ENCODE measurements around the gene PLCL2. TPM values are rescaled to one million over a fixed set of nuclear protein-coding genes. Genes with fewer than 3 reads are reported as not detected.

Gene PLCL2
- total RNA-seq, 1 donor from 2014 or later, result 0.85 TPM

GRCh38 chr3:17025594-17026139 lies 140.9 kb downstream of the PLCL2 start:
- H3K27me3 Mint-ChIP-seq (ENCODE audit: low read depth), result no peaks in the 10 kb centered on the region
- no peak overlapping the region for H3K27ac Mint-ChIP-seq (ENCODE audit: unreplicated experiment)

GRCh38 chr3:17027318-17027717 lies 142.6 kb downstream of the PLCL2 start:
- Mint-ChIP-seq H3K27me3 (ENCODE audit: low read depth) (no peaks in the 10 kb centered on the region), H3K4me3 (ENCODE audit: unreplicated experiment) (no peak overlapping the region), H3K36me3 (ENCODE audit: low read depth) (no peaks in the 10 kb centered on the region), H3K9me3 (ENCODE audit: low read depth) (no peaks in the 10 kb centered on the region), H3K27ac (ENCODE audit: unreplicated experiment) (no peak overlapping the region), H3K4me1 (ENCODE audit: low read depth) (no peaks in the 10 kb centered on the region)
- DNase-seq (ENCODE audit: low spot score), result no peak
- TF ChIP-seq CTCF (IDR thresholded peaks at IDR 0.05), result no peak

More at GRCh38 chr3:17025594-17026139, 140.9 kb downstream of the PLCL2 start:
- H3K9me3 Mint-ChIP-seq (ENCODE audit: low read depth), result no peaks in the 10 kb centered on the region
- H3K4me3 Mint-ChIP-seq (ENCODE audit: unreplicated experiment), result no peak overlapping the region
- TF ChIP-seq CTCF (IDR thresholded peaks at IDR 0.05), result no peak
- no peak for DNase-seq (ENCODE audit: low spot score)
- no peaks in the 10 kb centered on the region for H3K36me3 Mint-ChIP-seq (ENCODE audit: low read depth)
- H3K4me1 Mint-ChIP-seq (ENCODE audit: low read depth), result no peaks in the 10 kb centered on the region

GRCh38 chr3:17028363-17028762 lies 143.6 kb downstream of the PLCL2 start:
- Mint-ChIP-seq H3K4me3 (ENCODE audit: unreplicated experiment) (no peak overlapping the region), H3K36me3 (ENCODE audit: low read depth) (no peaks in the 10 kb centered on the region), H3K4me1 (ENCODE audit: low read depth) (no peaks in the 10 kb centered on the region), H3K27ac (ENCODE audit: unreplicated experiment) (no peak overlapping the region), H3K9me3 (ENCODE audit: low read depth) (no peaks in the 10 kb centered on the region), H3K27me3 (ENCODE audit: low read depth) (no peaks in the 10 kb centered on the region)
- TF ChIP-seq CTCF (IDR thresholded peaks at IDR 0.05), result no peak
- no peak for DNase-seq (ENCODE audit: low spot score)

GRCh38 chr3:17030438-17030837 lies 145.7 kb downstream of the PLCL2 start:
- no peaks in the 10 kb centered on the region for H3K36me3 Mint-ChIP-seq (ENCODE audit: low read depth)
- H3K27ac Mint-ChIP-seq (ENCODE audit: unreplicated experiment), result no peak overlapping the region
- H3K4me1 Mint-ChIP-seq (ENCODE audit: low read depth), result no peaks in the 10 kb centered on the region
- no peak for DNase-seq (ENCODE audit: low spot score)
- no peak overlapping the region for H3K4me3 Mint-ChIP-seq (ENCODE audit: unreplicated experiment)
- H3K9me3 Mint-ChIP-seq (ENCODE audit: low read depth), result no peaks in the 10 kb centered on the region
- H3K27me3 Mint-ChIP-seq (ENCODE audit: low read depth), result no peaks in the 10 kb centered on the region
- no peak for TF ChIP-seq CTCF (IDR thresholded peaks at IDR 0.05)

GRCh38 chr3:17030956-17031652 lies 146.3 kb downstream of the PLCL2 start:
- H3K27ac Mint-ChIP-seq (ENCODE audit: unreplicated experiment), result no peak overlapping the region
- H3K36me3 Mint-ChIP-seq (ENCODE audit: low read depth), result no peaks in the 10 kb centered on the region
- no peak for TF ChIP-seq CTCF (IDR thresholded peaks at IDR 0.05)
- no peaks in the 10 kb centered on the region for H3K4me1 Mint-ChIP-seq (ENCODE audit: low read depth)
- no peak overlapping the region for H3K4me3 Mint-ChIP-seq (ENCODE audit: unreplicated experiment)
- DNase-seq (ENCODE audit: low spot score), result no peak
- H3K27me3 Mint-ChIP-seq (ENCODE audit: low read depth), result no peaks in the 10 kb centered on the region
- H3K9me3 Mint-ChIP-seq (ENCODE audit: low read depth), result no peaks in the 10 kb centered on the region
